GM23248 (cell line): ENCODE data around the gene MDFIC. TPM values are rescaled to one million over a fixed set of nuclear protein-coding genes. Genes with fewer than 3 reads are reported as not detected.

Experiments used
- DNase-seq: peaks from one replicate; pipeline ENCODE4 v3.0.0-alpha.2; 2015
- H2AFZ ChIP-seq: fragments of 200-600 bp; sonication (generic); 2 replicates; pipeline ENCODE4 v1.6.1; 2016; ENCODE audit warnings: antibody characterized with exemption
- H3F3A ChIP-seq: fragments of 200-600 bp; sonication (generic); 2 replicates; pipeline ENCODE4 v1.6.1; 2016; ENCODE audit warnings: mild to moderate bottlenecking, antibody characterized with exemption, mixed run types; ENCODE audit not compliant: insufficient read depth
- H3K27ac ChIP-seq: fragments of 200-600 bp; sonication (generic); 2 replicates; pipeline ENCODE4 v1.5.1; 2016; ENCODE audit warnings: mild to moderate bottlenecking
- H3K27me3 ChIP-seq: fragments of 200-600 bp; sonication (generic); replicated peaks from 2 replicates; pipeline ENCODE4 v1.6.1; 2016; ENCODE audit warnings: mild to moderate bottlenecking; ENCODE audit not compliant: insufficient read depth
- H3K36me3 ChIP-seq: fragments of 200-600 bp; sonication (generic); 2 replicates; pipeline ENCODE4 v1.6.1; 2016; ENCODE audit warnings: low read depth, mild to moderate bottlenecking
- H3K4me1 ChIP-seq: fragments of 200-600 bp; sonication (generic); 2 replicates; pipeline ENCODE4 v1.6.1; 2016; ENCODE audit warnings: mild to moderate bottlenecking; ENCODE audit not compliant: insufficient read depth
- H3K4me2 ChIP-seq: fragments of 200-600 bp; sonication (generic); one replicate; pipeline ENCODE4 v1.6.1; 2016; ENCODE audit warnings: mild to moderate bottlenecking; ENCODE audit not compliant: unreplicated experiment
- H3K4me3 ChIP-seq: fragments of 200-600 bp; sonication (generic); 2 replicates; pipeline ENCODE4 v1.5.1; 2016; ENCODE audit warnings: mild to moderate bottlenecking
- H3K79me2 ChIP-seq: fragments of 200-600 bp; sonication (generic); 2 replicates; pipeline ENCODE4 v1.6.1; 2016; ENCODE audit warnings: mild to moderate bottlenecking; ENCODE audit not compliant: insufficient read depth
- H3K9ac ChIP-seq: fragments of 200-600 bp; sonication (generic); 2 replicates; pipeline ENCODE4 v1.6.1; 2016; ENCODE audit warnings: mild to moderate bottlenecking
- H3K9me2 ChIP-seq: fragments of 200-600 bp; sonication (generic); 2 replicates; pipeline ENCODE4 v1.6.1; 2016; ENCODE audit warnings: mixed run types, mild to moderate bottlenecking, moderate library complexity; ENCODE audit not compliant: insufficient read depth
- H3K9me3 ChIP-seq: fragments of 200-600 bp; sonication (generic); one replicate; pipeline ENCODE4 v1.6.1; 2017; ENCODE audit warnings: low read depth
- H4K20me1 ChIP-seq: fragments of 200-600 bp; sonication (generic); 2 replicates; pipeline ENCODE4 v1.6.0; 2016; ENCODE audit not compliant: insufficient read depth
- EZH2 ChIP-seq: fragments of 200-600 bp; sonication (generic); IDR thresholded peaks from 2 replicates; pipeline ENCODE4 v1.6.1; 2018; ENCODE audit warnings: antibody characterized with exemption, mild to moderate bottlenecking; ENCODE audit not compliant: insufficient read depth, poor library complexity, severe bottlenecking
- EZH2phosphoT487 ChIP-seq: fragments of 200-600 bp; sonication (generic); IDR thresholded peaks from 2 replicates; pipeline ENCODE4 v1.6.1; 2018; ENCODE audit warnings: antibody characterized with exemption, moderate library complexity, mild to moderate bottlenecking, low read depth; ENCODE audit not compliant: insufficient read depth
- WGBS, 2 experiments: methylation state at CpG; one replicate each; pipeline ENCODE4 v1.1.6; 2015 to 2017; ENCODE audit warnings: low lambda C conversion rate in 2 of 2, low coverage in 1 of 2; ENCODE audit errors: missing lambda C conversion rate in 2 of 2; 5-methylcytosine and 5-hydroxymethylcytosine counted together
- in situ Hi-C: fragments of 300-500 bp; cut with MboI; formaldehyde crosslinking; loops from 2 replicates; pipeline ENCODE4 v1.15.0; 2020
- polyA plus RNA-seq: library from polyadenylated mRNA; unstranded; fragments of >200 nt; fragmentation: Nextera tagmentation; extraction: Ambion mirVana; gene quantifications from 2 replicates; pipeline ENCODE4 v1.2.1, GENCODE V29; 2016
- total RNA-seq: library from RNA; depleted of rRNA; stranded (reverse); fragments of >200 nt; shearing (Covaris generic); gene quantifications from 2 replicates; pipeline ENCODE4 v1.2.3, GENCODE V29; 2014

MDFIC gene
- total and polyA plus RNA-seq, 2 experiments from 2014 or later = 23.0 to 50.3 TPM

GRCh38 chr7:114931656-114932011, 9.7 kb downstream of the MDFIC start:
- Histone ChIP-seq H3K27ac (peak overlapping the region; percentile 59), H3K9me3 (no peaks in the 10 kb centered on the region), H3K4me2 (peak overlapping the region; percentile 83), H3K79me2 (peaks cover 100% of the 10 kb centered on the region), H3K9me2 (no peaks in the 10 kb centered on the region), H2AFZ (no peak overlapping the region), H3F3A (peaks cover 27% of the 10 kb centered on the region), H4K20me1 (no peaks in the 10 kb centered on the region), H3K4me3 (no peak overlapping the region), H3K27me3 (no peaks in the 10 kb centered on the region), H3K9ac (no peak overlapping the region), H3K36me3 (no peaks in the 10 kb centered on the region), H3K4me1 (peaks cover 51% of the 10 kb centered on the region)
- WGBS, 2 experiments = 97 to 99% methylated on average over 9 of the region's 9 CpGs
- no peak for TF ChIP-seq EZH2
- no peak for TF ChIP-seq EZH2phosphoT487
- no peak for DNase-seq
- in situ Hi-C loops = no loop called here

- no peak overlapping the region for H3K4me2 ChIP-seq
- H3K9me3 ChIP-seq = no peaks in the 10 kb centered on the region
- no peak for TF ChIP-seq EZH2phosphoT487
- no peak for TF ChIP-seq EZH2
- no peaks in the 10 kb centered on the region for H3K36me3 ChIP-seq
- no peak overlapping the region for H3K4me3 ChIP-seq
- peaks cover 46% of the 10 kb centered on the region for H3K4me1 ChIP-seq
- H3K9me2 ChIP-seq = no peaks in the 10 kb centered on the region
- DNase-seq = no peak
- H3K27ac ChIP-seq = no peak overlapping the region
- in situ Hi-C loops = no loop called here
- H2AFZ ChIP-seq = no peak overlapping the region
- H3F3A ChIP-seq = peaks cover 25% of the 10 kb centered on the region
- peaks cover 100% of the 10 kb centered on the region for H3K79me2 ChIP-seq
- no peaks in the 10 kb centered on the region for H4K20me1 ChIP-seq
- no peaks in the 10 kb centered on the region for H3K27me3 ChIP-seq
- 85 to 88% methylated on average over 5 of the region's 5 CpGs for whole genome bisulfite sequencing, 2 experiments
- H3K9ac ChIP-seq = no peak overlapping the region
Measured at GRCh38 chr7:114932991-114933390, 11.1 kb downstream of the MDFIC start.

DNA sequence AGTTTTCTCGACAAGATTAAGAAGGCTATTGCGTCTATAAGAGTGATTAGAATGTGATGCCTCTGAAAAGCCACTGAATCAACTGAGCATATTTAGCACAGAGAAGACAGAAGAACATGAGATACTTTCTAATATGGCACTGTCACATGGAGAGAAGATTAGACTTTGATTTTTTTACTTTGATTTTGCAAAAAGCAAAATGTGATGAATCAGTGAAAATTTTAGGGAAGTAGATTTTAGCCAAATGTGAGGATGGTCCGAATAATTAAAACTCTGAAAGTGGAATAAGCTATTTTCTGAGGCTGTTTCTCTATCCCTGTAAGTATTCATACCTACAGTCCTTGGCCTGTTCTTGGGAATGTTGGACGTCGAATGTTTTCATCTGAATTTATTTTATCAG, 11.8 kb downstream of the MDFIC start:
- H3K9ac ChIP-seq = no peak overlapping the region
- H3K27ac ChIP-seq = no peak overlapping the region

GRCh38 chr7:114934086-114934485, 12.2 kb downstream of the MDFIC start:
- Histone ChIP-seq H3K79me2 (peaks cover 100% of the 10 kb centered on the region), H3K36me3 (no peaks in the 10 kb centered on the region), H3K4me1 (peaks cover 47% of the 10 kb centered on the region), H3K9me2 (no peaks in the 10 kb centered on the region), H3K9ac (no peak overlapping the region), H3K4me2 (no peak overlapping the region), H3K27me3 (no peaks in the 10 kb centered on the region), H3K27ac (no peak overlapping the region), H4K20me1 (no peaks in the 10 kb centered on the region), H2AFZ (no peak overlapping the region), H3K4me3 (no peak overlapping the region), H3F3A (peaks cover 30% of the 10 kb centered on the region), H3K9me3 (no peaks in the 10 kb centered on the region)
- DNase-seq = no peak
- 92 to 100% methylated on average over 1 of the region's 1 CpG for WGBS, 2 experiments
- in situ Hi-C loops = no loop called here
- TF ChIP-seq EZH2 (no peak), EZH2phosphoT487 (no peak)

More for the DNA sequence above, 11.8 kb downstream of the MDFIC start:
- H3K4me3 ChIP-seq = no peak overlapping the region
- no peaks in the 10 kb centered on the region for H3K9me3 ChIP-seq
- WGBS, 2 experiments = 96 to 98% methylated on average over 5 of the region's 5 CpGs
- DNase-seq = no peak
- in situ Hi-C loops = no loop called here
- no peaks in the 10 kb centered on the region for H3K36me3 ChIP-seq
- H3F3A ChIP-seq = peaks cover 26% of the 10 kb centered on the region
- TF ChIP-seq EZH2phosphoT487 (no peak), EZH2 (no peak)
- H4K20me1 ChIP-seq = no peaks in the 10 kb centered on the region
- H3K27me3 ChIP-seq = no peaks in the 10 kb centered on the region
- H3K9me2 ChIP-seq = no peaks in the 10 kb centered on the region
- no peak overlapping the region for H2AFZ ChIP-seq
- H3K4me2 ChIP-seq = no peak overlapping the region
- peaks cover 100% of the 10 kb centered on the region for H3K79me2 ChIP-seq
- H3K4me1 ChIP-seq = peaks cover 43% of the 10 kb centered on the region

- peaks cover 47% of the 10 kb centered on the region for H3K4me1 ChIP-seq
- H3K9me3 ChIP-seq = no peaks in the 10 kb centered on the region
- in situ Hi-C loops = no loop called here
- H3K27me3 ChIP-seq = no peaks in the 10 kb centered on the region
- H3K27ac ChIP-seq = no peak overlapping the region
- no peaks in the 10 kb centered on the region for H3K9me2 ChIP-seq
- H3K79me2 ChIP-seq = peaks cover 100% of the 10 kb centered on the region
- no peaks in the 10 kb centered on the region for H4K20me1 ChIP-seq
- no peak overlapping the region for H3K4me3 ChIP-seq
- H2AFZ ChIP-seq = no peak overlapping the region
- TF ChIP-seq EZH2 = no peak
- TF ChIP-seq EZH2phosphoT487 = no peak
- peak overlapping the region; percentile 13 for H3K4me2 ChIP-seq
- H3K36me3 ChIP-seq = no peaks in the 10 kb centered on the region
- DNase-seq = peak; percentile 21
- H3F3A ChIP-seq = peaks cover 25% of the 10 kb centered on the region
- H3K9ac ChIP-seq = no peak overlapping the region
Measured at GRCh38 chr7:114934713-114935112, 12.8 kb downstream of the MDFIC start.
